ENCODE results near the gene AAR2. TPM values are rescaled to one million over a fixed set of nuclear protein-coding genes. Genes with fewer than 3 reads are reported as not detected.

Gene AAR2
- total RNA-seq, 1 experiment from 2014 or later = 36.9 TPM

GRCh38 chr20:36264426-36265246 is 28.4 kb downstream of the AAR2 start:
- no peak overlapping the region for H3K4me3 Mint-ChIP-seq
- Histone ChIP-seq H3K79me2 (ENCODE audit: insufficient read depth, low read length) (no peaks in the 10 kb centered on the region), H3K9me3 (ENCODE audit: control insufficient read depth, low read depth, low read length) (no peaks in the 10 kb centered on the region), H4K5ac (ENCODE audit: insufficient read length, low read depth, low read length) (no peak overlapping the region), H3K4me2 (ENCODE audit: insufficient read depth, insufficient read length, low read length) (no peak overlapping the region), H2AFZ (ENCODE audit: low read length) (no peak overlapping the region), H2BK12ac (ENCODE audit: insufficient read length, low read depth, low read length) (no peak overlapping the region), H3K79me1 (ENCODE audit: insufficient read depth, low read depth, low read length, poor library complexity, severe bottlenecking) (no peaks in the 10 kb centered on the region), H2BK20ac (ENCODE audit: low read depth, low read length, poor library complexity, severe bottlenecking) (no peak overlapping the region), H3K18ac (ENCODE audit: insufficient read length, low read depth, low read length) (no peak overlapping the region), H3K27me3 (ENCODE audit: insufficient read depth, low read length) (no peaks in the 10 kb centered on the region), H2BK15ac (ENCODE audit: low read depth, low read length) (no peak overlapping the region), H3K9ac (ENCODE audit: extremely low read depth, insufficient read length, low read length) (no peak overlapping the region), H3T11ph (ENCODE audit: low read length) (no peak overlapping the region), H3K4me1 (ENCODE audit: insufficient read depth, low read length) (0 out of 2 replicates have a peak, but pooled peaks cover 3% of the 10 kb centered on the region), H3K27ac (ENCODE audit: insufficient read length, low read depth, low read length) (no peak overlapping the region), H3K56ac (ENCODE audit: insufficient read length, low read depth, low read length) (no peak overlapping the region), H2AK5ac (ENCODE audit: insufficient read length, low read length) (no peak overlapping the region), H4K8ac (replicated peaks; ENCODE audit: insufficient read length, low read depth, low read length) (no peak overlapping the region), H2BK5ac (ENCODE audit: insufficient read length, low read length) (no peak overlapping the region), H3K23ac (ENCODE audit: insufficient read length, low read depth, low read length) (no peak overlapping the region), H4K20me1 (ENCODE audit: control insufficient read depth, insufficient read depth, insufficient read length) (no peaks in the 10 kb centered on the region), H4K91ac (ENCODE audit: insufficient read length, low read depth, low read length) (no peak overlapping the region), H3K4ac (ENCODE audit: low read depth, low read length) (no peak overlapping the region), H3K14ac (ENCODE audit: insufficient read depth, low read length) (no peak overlapping the region), H3K23me2 (ENCODE audit: insufficient read length, low read depth, low read length, poor library complexity, severe bottlenecking) (no peaks in the 10 kb centered on the region), H2BK120ac (ENCODE audit: low read depth, low read length, poor library complexity, severe bottlenecking) (no peak overlapping the region)
- no peak overlapping the region for H3K27ac Mint-ChIP-seq
- peaks cover 14 to 23% of the 10 kb centered on the region in 2 experiments for H3K4me1 Mint-ChIP-seq
- no peaks in the 10 kb centered on the region for H3K36me3 Mint-ChIP-seq (ENCODE audit: insufficient read depth in 1 of 3, low read depth in 3 of 3)
- no peaks in the 10 kb centered on the region for H3K9me3 Mint-ChIP-seq
- DNase-seq = no peak
- H3K27me3 Mint-ChIP-seq (ENCODE audit: low read depth) = no peaks in the 10 kb centered on the region; the same call in 1 of the 2 replicates
- no CpG with 5 or more reads among the region's 20 CpGs for WGBS (ENCODE audit: extremely low coverage, insufficient read length, low lambda C conversion rate)
- TF ChIP-seq CTCF (conservative IDR thresholded peaks at IDR 0.05) = no peak

Data from H9 (cell line).